Neural progenitor cell (in vitro differentiated cells): ENCODE data around the gene OPTC.

Experiments
- EZH2 ChIP-seq: fragments of 200-600 bp; sonication (generic); IDR thresholded peaks from 2 replicates; pipeline ENCODE4 v1.6.1; 2017; ENCODE audit warnings: antibody characterized with exemption, mild to moderate bottlenecking, moderate library complexity
- EZH2phosphoT487 ChIP-seq: fragments of 200-600 bp; sonication (generic); IDR thresholded peaks from 2 replicates; pipeline ENCODE4 v1.6.1; 2017; ENCODE audit warnings: antibody characterized with exemption
- TF ChIP-seq, protein P1 (sequence below): fragments of 200-600 bp; sonication (generic); IDR thresholded peaks from 2 replicates; pipeline ENCODE4 v1.5.1; 2017; ENCODE audit warnings: antibody characterized with exemption, mild to moderate bottlenecking

- TF ChIP-seq, protein P1, sequence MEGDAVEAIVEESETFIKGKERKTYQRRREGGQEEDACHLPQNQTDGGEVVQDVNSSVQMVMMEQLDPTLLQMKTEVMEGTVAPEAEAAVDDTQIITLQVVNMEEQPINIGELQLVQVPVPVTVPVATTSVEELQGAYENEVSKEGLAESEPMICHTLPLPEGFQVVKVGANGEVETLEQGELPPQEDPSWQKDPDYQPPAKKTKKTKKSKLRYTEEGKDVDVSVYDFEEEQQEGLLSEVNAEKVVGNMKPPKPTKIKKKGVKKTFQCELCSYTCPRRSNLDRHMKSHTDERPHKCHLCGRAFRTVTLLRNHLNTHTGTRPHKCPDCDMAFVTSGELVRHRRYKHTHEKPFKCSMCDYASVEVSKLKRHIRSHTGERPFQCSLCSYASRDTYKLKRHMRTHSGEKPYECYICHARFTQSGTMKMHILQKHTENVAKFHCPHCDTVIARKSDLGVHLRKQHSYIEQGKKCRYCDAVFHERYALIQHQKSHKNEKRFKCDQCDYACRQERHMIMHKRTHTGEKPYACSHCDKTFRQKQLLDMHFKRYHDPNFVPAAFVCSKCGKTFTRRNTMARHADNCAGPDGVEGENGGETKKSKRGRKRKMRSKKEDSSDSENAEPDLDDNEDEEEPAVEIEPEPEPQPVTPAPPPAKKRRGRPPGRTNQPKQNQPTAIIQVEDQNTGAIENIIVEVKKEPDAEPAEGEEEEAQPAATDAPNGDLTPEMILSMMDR: no peak
- TF ChIP-seq EZH2phosphoT487 (no peak), EZH2 (no peak)
Observed at GRCh38 chr1:203521812-203522211, 27.9 kb downstream of the OPTC start.
